ENCODE results near the gene PARL. TPM values are rescaled to one million over a fixed set of nuclear protein-coding genes. Genes with fewer than 3 reads are reported as not detected.

Gene PARL
- total and polyA plus RNA-seq, 2 of the 13 experiments (the other 11 are each of a cell fraction or from before 2014, with no cell fraction given), result 46.3 to 58.6 TPM

DNA sequence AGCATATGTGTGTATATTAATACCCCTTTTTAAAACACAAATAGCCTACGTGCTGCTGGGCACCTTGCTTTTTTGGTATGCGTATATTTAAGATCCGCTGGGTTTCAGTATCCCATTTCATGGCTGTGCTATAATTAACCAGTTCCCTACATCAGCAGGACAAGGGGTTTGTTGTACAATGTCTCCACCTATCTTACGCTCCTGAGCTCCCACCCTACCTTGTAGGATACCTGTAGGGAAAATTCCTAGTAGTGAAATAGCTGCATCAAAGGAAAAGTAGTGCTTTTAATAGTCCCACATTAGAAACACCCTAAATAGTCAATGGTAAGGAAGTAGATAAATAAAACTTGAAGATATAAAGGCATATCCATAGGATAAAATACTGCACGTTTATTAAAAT, 60.7 kb downstream of the PARL start:
- BruUV-seq (replicated peaks), result no TSS peak
- Histone ChIP-seq H3K36me3 (replicated peaks in 1 of 2; ENCODE audit: control insufficient read depth in 1 of 2, insufficient read depth in 2 of 2, low read length in 2 of 2) (peaks cover 10 to 12% of the 10 kb centered on the region in 2 experiments; a peak in 2 of 5 replicates), H4K20me1 (ENCODE audit: insufficient read depth, low read length) (no peaks in the 10 kb centered on the region), H3K9ac (ENCODE audit: insufficient read depth, low read depth, low read length) (no peak overlapping the region), H3K4me2 (ENCODE audit: low read depth, low read length) (no peak overlapping the region), H2AFZ (ENCODE audit: low read length) (no peak overlapping the region), H3K4me1 (ENCODE audit: insufficient read depth, low read length) (no peaks in the 10 kb centered on the region), H3K9me3 (ENCODE audit: low read length) (no peaks in the 10 kb centered on the region), H3K79me2 (ENCODE audit: insufficient read depth, low read length) (no peaks in the 10 kb centered on the region), H3K4me3 (replicated peaks in 1 of 3; ENCODE audit: insufficient read depth in 1 of 3, low read depth in 2 of 3, low read length in 3 of 3) (no peak overlapping the region), H3K27ac (ENCODE audit: extremely low read length, insufficient read depth, low read length) (no peak overlapping the region), H3K27me3 (ENCODE audit: control insufficient read depth in 1 of 2, insufficient read depth in 2 of 2, low read length in 2 of 2) (no peaks in the 10 kb centered on the region)
- no peak for FAIRE-seq
- in situ Hi-C loops (cut with HindIII; ENCODE audit: extremely low pct_ligation_motif_present, low pct_unique_long_range_greater_than_20kb) (no loop called here), intact Hi-C loops (cut with micrococcal nuclease; ENCODE audit: unreplicated experiment) (no loop called here)
- no peak for DNase-seq (ENCODE audit: low spot score)
- ChIA-PET CTCF (ENCODE audit: low intra/inter-chr PET ratio, low total read pairs) (no interaction called here), POLR2A (no interaction called here)
- TF ChIP-seq ZNF788 (CRISPR knock-in tag; IDR thresholded peaks at IDR 0.05; ENCODE audit: borderline replicate concordance) (no peak), ATM (IDR thresholded peaks at IDR 0.05; ENCODE audit: borderline replicate concordance) (no peak), ZFP82 (CRISPR knock-in tag; IDR thresholded peaks at IDR 0.05; ENCODE audit: borderline replicate concordance) (no peak), SATB2 (CRISPR knock-in tag; IDR thresholded peaks at IDR 0.05) (no peak), KDM2A (CRISPR knock-in tag; IDR thresholded peaks at IDR 0.05; ENCODE audit: borderline replicate concordance, low read depth) (no peak), ZNF510 (CRISPR knock-in tag; IDR thresholded peaks at IDR 0.05; ENCODE audit: low read depth) (no peak), ZFP36L1 (CRISPR knock-in tag; IDR thresholded peaks at IDR 0.05) (no peak), ZNF761 (CRISPR knock-in tag; conservative IDR thresholded peaks at IDR 0.05) (no peak), KLF9 (CRISPR knock-in tag; IDR thresholded peaks at IDR 0.05; ENCODE audit: low read depth) (no peak), MXD4 (CRISPR knock-in tag; IDR thresholded peaks at IDR 0.05) (no peak), NCOA2 (CRISPR knock-in tag; IDR thresholded peaks at IDR 0.05) (no peak)
- TF ChIP-seq, protein P1, sequence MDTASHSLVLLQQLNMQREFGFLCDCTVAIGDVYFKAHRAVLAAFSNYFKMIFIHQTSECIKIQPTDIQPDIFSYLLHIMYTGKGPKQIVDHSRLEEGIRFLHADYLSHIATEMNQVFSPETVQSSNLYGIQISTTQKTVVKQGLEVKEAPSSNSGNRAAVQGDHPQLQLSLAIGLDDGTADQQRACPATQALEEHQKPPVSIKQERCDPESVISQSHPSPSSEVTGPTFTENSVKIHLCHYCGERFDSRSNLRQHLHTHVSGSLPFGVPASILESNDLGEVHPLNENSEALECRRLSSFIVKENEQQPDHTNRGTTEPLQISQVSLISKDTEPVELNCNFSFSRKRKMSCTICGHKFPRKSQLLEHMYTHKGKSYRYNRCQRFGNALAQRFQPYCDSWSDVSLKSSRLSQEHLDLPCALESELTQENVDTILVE (CRISPR knock-in tag; IDR thresholded peaks at IDR 0.05), result no peak
- TF ChIP-seq, protein P2, sequence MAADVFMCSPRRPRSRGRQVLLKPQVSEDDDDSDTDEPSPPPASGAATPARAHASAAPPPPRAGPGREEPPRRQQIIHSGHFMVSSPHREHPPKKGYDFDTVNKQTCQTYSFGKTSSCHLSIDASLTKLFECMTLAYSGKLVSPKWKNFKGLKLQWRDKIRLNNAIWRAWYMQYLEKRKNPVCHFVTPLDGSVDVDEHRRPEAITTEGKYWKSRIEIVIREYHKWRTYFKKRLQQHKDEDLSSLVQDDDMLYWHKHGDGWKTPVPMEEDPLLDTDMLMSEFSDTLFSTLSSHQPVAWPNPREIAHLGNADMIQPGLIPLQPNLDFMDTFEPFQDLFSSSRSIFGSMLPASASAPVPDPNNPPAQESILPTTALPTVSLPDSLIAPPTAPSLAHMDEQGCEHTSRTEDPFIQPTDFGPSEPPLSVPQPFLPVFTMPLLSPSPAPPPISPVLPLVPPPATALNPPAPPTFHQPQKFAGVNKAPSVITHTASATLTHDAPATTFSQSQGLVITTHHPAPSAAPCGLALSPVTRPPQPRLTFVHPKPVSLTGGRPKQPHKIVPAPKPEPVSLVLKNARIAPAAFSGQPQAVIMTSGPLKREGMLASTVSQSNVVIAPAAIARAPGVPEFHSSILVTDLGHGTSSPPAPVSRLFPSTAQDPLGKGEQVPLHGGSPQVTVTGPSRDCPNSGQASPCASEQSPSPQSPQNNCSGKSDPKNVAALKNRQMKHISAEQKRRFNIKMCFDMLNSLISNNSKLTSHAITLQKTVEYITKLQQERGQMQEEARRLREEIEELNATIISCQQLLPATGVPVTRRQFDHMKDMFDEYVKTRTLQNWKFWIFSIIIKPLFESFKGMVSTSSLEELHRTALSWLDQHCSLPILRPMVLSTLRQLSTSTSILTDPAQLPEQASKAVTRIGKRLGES (CRISPR knock-in tag; IDR thresholded peaks at IDR 0.05; ENCODE audit: borderline replicate concordance), result no peak
- TF ChIP-seq, protein P3, sequence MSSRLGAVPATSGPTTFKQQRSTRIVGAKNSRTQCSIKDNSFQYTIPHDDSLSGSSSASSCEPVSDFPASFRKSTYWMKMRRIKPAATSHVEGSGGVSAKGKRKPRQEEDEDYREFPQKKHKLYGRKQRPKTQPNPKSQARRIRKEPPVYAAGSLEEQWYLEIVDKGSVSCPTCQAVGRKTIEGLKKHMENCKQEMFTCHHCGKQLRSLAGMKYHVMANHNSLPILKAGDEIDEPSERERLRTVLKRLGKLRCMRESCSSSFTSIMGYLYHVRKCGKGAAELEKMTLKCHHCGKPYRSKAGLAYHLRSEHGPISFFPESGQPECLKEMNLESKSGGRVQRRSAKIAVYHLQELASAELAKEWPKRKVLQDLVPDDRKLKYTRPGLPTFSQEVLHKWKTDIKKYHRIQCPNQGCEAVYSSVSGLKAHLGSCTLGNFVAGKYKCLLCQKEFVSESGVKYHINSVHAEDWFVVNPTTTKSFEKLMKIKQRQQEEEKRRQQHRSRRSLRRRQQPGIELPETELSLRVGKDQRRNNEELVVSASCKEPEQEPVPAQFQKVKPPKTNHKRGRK (CRISPR knock-in tag; IDR thresholded peaks at IDR 0.05), result no peak
- WGBS (ENCODE audit: low lambda C conversion rate), result 96% methylated on average over 5 of the region's 5 CpGs
- no peak for ATAC-seq

All from HepG2 (cell line).